DND-41 (cell line): Measurements from ENCODE around the gene DAAM2.

ENCODE experiments used
- ATAC-seq: fragments of 200-7000 bp; cut with Tn5 transposase; 3 replicates; pipeline ENCODE4 v1.9.1; 2021; ENCODE audit warnings: low read depth; ENCODE audit not compliant: insufficient read depth
- DNase-seq: peaks from one replicate; pipeline ENCODE4 v3.0.0-alpha.2; 2020
- H2AFZ ChIP-seq: 2 replicates; pipeline ENCODE4 v1.6.0; 2012; ENCODE audit warnings: low read depth, low read length
- H3K27ac ChIP-seq: 2 replicates; pipeline ENCODE4 v1.5.1; 2012; ENCODE audit warnings: low read length, inconsistent platforms
- H3K27me3 ChIP-seq: fragments of 200-600 bp; sonication (generic); 2 replicates; pipeline ENCODE4 v1.6.0; 2012; ENCODE audit warnings: low read length, mild to moderate bottlenecking, inconsistent platforms; ENCODE audit not compliant: insufficient read depth, poor library complexity
- H3K36me3 ChIP-seq: 2 replicates; pipeline ENCODE4 v1.5.1; 2012; ENCODE audit warnings: low read length, inconsistent platforms; ENCODE audit not compliant: insufficient read depth
- H3K4me1 ChIP-seq: 2 replicates; pipeline ENCODE4 v1.5.1; 2012; ENCODE audit warnings: mild to moderate bottlenecking, low read length; ENCODE audit not compliant: insufficient read depth
- H3K4me2 ChIP-seq: 2 replicates; pipeline ENCODE4 v1.6.0; 2012; ENCODE audit warnings: mild to moderate bottlenecking, moderate library complexity, low read length, inconsistent platforms; ENCODE audit not compliant: insufficient read depth
- H3K4me3 ChIP-seq, 2 experiments: fragments of 200-600 bp in 1 of 2; shearing (Covaris generic) in 1 of 2; 2 replicates each; pipeline ENCODE4 v1.5.1; 2012 to 2016; ENCODE audit warnings: inconsistent platforms in 2 of 2, low read length in 2 of 2, mild to moderate bottlenecking in 2 of 2, low read depth in 1 of 2, moderate library complexity in 1 of 2
- H3K79me2 ChIP-seq: 2 replicates; pipeline ENCODE4 v1.6.0; 2012; ENCODE audit warnings: low read length, inconsistent platforms; ENCODE audit not compliant: insufficient read depth
- H3K9ac ChIP-seq: 2 replicates; pipeline ENCODE4 v1.6.0; 2012; ENCODE audit warnings: low read depth, mild to moderate bottlenecking, inconsistent platforms, low read length, moderate library complexity
- H3K9me3 ChIP-seq: 2 replicates; pipeline ENCODE4 v1.5.1; 2012; ENCODE audit warnings: low read length, moderate library complexity, mild to moderate bottlenecking, inconsistent platforms; ENCODE audit not compliant: insufficient read depth, severe bottlenecking
- H4K20me1 ChIP-seq: 2 replicates; pipeline ENCODE4 v1.6.0; 2012; ENCODE audit warnings: low read length; ENCODE audit not compliant: insufficient read depth
- EZH2 ChIP-seq: IDR thresholded peaks from 3 replicates; pipeline ENCODE4 v1.6.1; 2012; ENCODE audit warnings: borderline replicate concordance, low read depth, mild to moderate bottlenecking, moderate library complexity, low read length, inconsistent platforms; ENCODE audit not compliant: severe bottlenecking
- TF ChIP-seq, protein P1 (sequence below): IDR thresholded peaks from 2 replicates; pipeline ENCODE4 v1.5.1; 2012; ENCODE audit warnings: borderline replicate concordance, low read length, moderate library complexity, mild to moderate bottlenecking; ENCODE audit not compliant: poor library complexity, severe bottlenecking; ENCODE audit errors: extremely low read depth

Gene DAAM2

DNA sequence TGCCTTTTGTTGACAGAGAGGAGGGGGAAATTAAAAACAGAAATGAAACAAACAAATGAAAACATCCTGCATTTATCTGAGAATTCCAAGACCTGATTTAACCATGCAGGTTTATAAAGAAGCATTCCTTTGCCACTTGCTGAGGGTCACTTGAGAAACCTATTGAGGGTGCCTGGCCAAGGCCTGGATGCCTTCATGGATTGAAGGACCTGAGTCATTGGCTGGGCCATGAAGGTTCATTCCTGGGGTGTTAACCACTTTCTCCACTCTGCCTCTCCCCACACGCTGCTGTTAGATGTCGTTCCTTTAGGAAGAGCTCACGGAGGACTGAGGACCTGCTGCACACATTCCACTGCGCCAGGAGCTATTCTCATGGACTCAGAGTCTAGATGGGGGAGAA lies 49.7 kb downstream of the DAAM2 start:
- TF ChIP-seq, protein P1, sequence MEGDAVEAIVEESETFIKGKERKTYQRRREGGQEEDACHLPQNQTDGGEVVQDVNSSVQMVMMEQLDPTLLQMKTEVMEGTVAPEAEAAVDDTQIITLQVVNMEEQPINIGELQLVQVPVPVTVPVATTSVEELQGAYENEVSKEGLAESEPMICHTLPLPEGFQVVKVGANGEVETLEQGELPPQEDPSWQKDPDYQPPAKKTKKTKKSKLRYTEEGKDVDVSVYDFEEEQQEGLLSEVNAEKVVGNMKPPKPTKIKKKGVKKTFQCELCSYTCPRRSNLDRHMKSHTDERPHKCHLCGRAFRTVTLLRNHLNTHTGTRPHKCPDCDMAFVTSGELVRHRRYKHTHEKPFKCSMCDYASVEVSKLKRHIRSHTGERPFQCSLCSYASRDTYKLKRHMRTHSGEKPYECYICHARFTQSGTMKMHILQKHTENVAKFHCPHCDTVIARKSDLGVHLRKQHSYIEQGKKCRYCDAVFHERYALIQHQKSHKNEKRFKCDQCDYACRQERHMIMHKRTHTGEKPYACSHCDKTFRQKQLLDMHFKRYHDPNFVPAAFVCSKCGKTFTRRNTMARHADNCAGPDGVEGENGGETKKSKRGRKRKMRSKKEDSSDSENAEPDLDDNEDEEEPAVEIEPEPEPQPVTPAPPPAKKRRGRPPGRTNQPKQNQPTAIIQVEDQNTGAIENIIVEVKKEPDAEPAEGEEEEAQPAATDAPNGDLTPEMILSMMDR, result no peak
- TF ChIP-seq EZH2, result no peak
- DNase-seq (no peak), ATAC-seq (no peak)
- Histone ChIP-seq H3K9ac (no peak overlapping the region), H3K4me1 (no peaks in the 10 kb centered on the region), H3K36me3 (no peaks in the 10 kb centered on the region), H4K20me1 (no peaks in the 10 kb centered on the region), H3K4me3 (no peak overlapping the region), H3K27ac (no peak overlapping the region), H3K27me3 (no peaks in the 10 kb centered on the region), H3K79me2 (no peaks in the 10 kb centered on the region), H3K4me2 (no peak overlapping the region), H2AFZ (no peak overlapping the region), H3K9me3 (no peaks in the 10 kb centered on the region)

DNA sequence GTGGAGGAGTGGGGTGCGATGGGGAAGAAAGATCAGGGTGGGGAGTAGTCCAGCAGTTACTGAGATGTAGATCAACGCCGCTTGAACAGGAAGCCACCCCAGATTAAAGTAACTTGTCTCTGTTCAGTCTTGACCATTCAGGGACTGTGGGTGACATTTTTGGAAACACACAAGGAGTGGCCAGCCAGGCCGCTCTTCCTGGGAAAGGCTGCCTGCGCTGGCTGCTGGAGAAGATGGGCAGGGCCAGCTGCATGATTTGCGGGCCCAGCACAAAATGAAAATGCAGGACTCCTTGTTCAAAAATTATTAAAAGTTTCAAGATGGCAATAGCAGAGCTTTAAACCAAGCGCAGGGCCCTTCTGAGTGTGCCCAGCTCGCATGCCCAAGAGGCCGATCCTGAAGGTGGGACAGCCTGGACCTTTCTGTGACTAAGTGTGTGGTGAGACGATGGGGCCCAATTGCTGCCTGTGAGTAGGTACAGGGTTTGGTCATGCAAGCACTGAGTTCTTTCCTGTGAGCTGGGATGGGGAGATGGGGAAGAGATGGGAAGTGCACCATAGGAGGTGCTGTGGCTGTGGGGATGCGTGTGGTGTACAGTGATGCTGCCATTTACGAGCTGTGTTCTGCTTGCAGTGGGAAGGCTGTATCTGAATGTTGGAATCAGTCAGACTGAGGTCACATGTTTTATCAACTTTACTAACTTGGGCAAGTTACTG lies 51.3 kb downstream of the DAAM2 start:
- ATAC-seq, result no peak
- H3K79me2 ChIP-seq, result no peaks in the 10 kb centered on the region

DNA sequence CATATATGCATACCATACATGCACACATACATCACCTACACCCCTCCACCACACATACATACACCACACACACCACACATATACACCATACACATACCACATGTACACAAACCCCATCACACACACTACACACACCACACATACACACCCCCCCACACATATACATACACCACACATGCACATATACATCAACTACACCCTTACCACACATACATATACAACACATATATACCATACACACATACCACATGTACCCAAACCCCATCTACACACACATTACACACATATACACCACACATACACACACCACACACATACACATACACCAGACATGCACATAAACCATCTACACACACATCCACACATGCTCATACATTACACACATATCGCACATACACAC lies 52.7 kb downstream of the DAAM2 start:
- Histone ChIP-seq H2AFZ (no peak overlapping the region), H3K79me2 (no peaks in the 10 kb centered on the region), H3K9me3 (no peaks in the 10 kb centered on the region), H3K4me1 (no peaks in the 10 kb centered on the region), H3K36me3 (no peaks in the 10 kb centered on the region), H3K27me3 (no peaks in the 10 kb centered on the region), H3K4me3 (no peak overlapping the region), H3K4me2 (no peak overlapping the region), H3K27ac (no peak overlapping the region), H4K20me1 (no peaks in the 10 kb centered on the region), H3K9ac (no peak overlapping the region)
- no peak for ATAC-seq
- TF ChIP-seq EZH2, result no peak
- TF ChIP-seq, protein P1, result no peak
- DNase-seq, result no peak

More for the DNA sequence above, 51.3 kb downstream of the DAAM2 start:
- Histone ChIP-seq H3K36me3 (no peaks in the 10 kb centered on the region), H4K20me1 (no peaks in the 10 kb centered on the region), H3K27ac (no peak overlapping the region), H3K9me3 (no peaks in the 10 kb centered on the region), H3K4me1 (no peaks in the 10 kb centered on the region), H2AFZ (no peak overlapping the region), H3K27me3 (no peaks in the 10 kb centered on the region), H3K4me3 (no peak overlapping the region), H3K9ac (no peak overlapping the region), H3K4me2 (no peak overlapping the region)
- no peak for DNase-seq
- no peak for TF ChIP-seq EZH2
- TF ChIP-seq, protein P1, result peak; percentile 31

DNA sequence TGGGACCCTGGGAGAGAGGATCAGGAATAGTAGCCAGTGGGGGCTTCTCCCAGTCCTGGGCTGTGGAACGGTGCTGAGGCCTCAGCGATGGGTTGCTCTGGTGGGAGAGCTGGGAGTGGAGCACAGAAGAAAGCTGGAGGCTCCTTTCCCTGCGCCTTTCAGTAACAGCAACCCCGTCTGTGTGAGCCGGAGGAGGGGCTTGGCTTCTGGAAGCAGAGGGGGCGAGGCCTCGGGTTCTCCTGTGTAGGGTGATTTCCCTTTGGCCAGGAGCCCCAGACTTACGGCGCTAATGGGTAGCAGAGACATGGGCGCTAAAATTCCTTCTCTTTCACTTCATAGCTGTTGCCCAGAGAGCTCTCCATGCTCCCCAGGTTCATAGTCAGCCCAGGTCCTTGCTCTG lies 55.0 kb downstream of the DAAM2 start:
- TF ChIP-seq EZH2, result no peak
- TF ChIP-seq, protein P1, result no peak
- no peaks in the 10 kb centered on the region for H3K9me3 ChIP-seq
- H4K20me1 ChIP-seq, result no peaks in the 10 kb centered on the region
- ATAC-seq, result no peak
- H2AFZ ChIP-seq, result no peak overlapping the region
- no peak overlapping the region for H3K27ac ChIP-seq
- H3K79me2 ChIP-seq, result no peaks in the 10 kb centered on the region
- H3K27me3 ChIP-seq, result no peaks in the 10 kb centered on the region
- no peak overlapping the region for H3K4me2 ChIP-seq
- no peak overlapping the region for H3K9ac ChIP-seq
- H3K4me3 ChIP-seq, result no peak overlapping the region
- no peaks in the 10 kb centered on the region for H3K36me3 ChIP-seq
- DNase-seq, result no peak
- H3K4me1 ChIP-seq, result no peaks in the 10 kb centered on the region
